Activated CD4-positive, alpha-beta memory T cell treated with anti-CD3 and anti-CD28 coated beads for 36 hours (primary cell): ENCODE measurements around the gene TBL1XR1. TPM values are rescaled to one million over a fixed set of nuclear protein-coding genes. Genes with fewer than 3 reads are reported as not detected.

Experiments used
- CTCF ChIA-PET: fragments of 350-600 bp; sonication (Branson Sonifier 250); formaldehyde crosslinking; loops from one replicate; lab custom pipeline; 2021; ENCODE audit warnings: antibody characterized with exemption, inconsistent platforms; lab: Charles Lee
- POLR2A ChIA-PET: fragments of 350-600 bp; sonication (Branson Sonifier 250); formaldehyde crosslinking; loops from one replicate; lab custom pipeline; 2021; ENCODE audit warnings: antibody characterized with exemption; lab: Charles Lee
- DNase-seq: peaks from one replicate; pipeline ENCODE4 v3.0.0-alpha.2; 2020
- H3K27ac Mint-ChIP-seq: one replicate; pipeline ENCODE4 v1.8.0; 2021; ENCODE audit warnings: mixed read lengths
- H3K27me3 Mint-ChIP-seq: one replicate; pipeline ENCODE4 v1.8.0; 2021; ENCODE audit warnings: mixed read lengths
- H3K36me3 Mint-ChIP-seq: one replicate; pipeline ENCODE4 v1.8.0; 2021; ENCODE audit warnings: mixed read lengths
- H3K4me1 Mint-ChIP-seq: one replicate; pipeline ENCODE4 v1.8.0; 2021; ENCODE audit warnings: low read depth, mixed read lengths
- H3K4me3 Mint-ChIP-seq: one replicate; pipeline ENCODE4 v1.8.0; 2021; ENCODE audit warnings: mild to moderate bottlenecking, mixed read lengths
- H3K9me3 Mint-ChIP-seq: one replicate; pipeline ENCODE4 v1.8.0; 2021; ENCODE audit warnings: mixed read lengths
- intact Hi-C: fragments of 100-400 bp; cut with micrococcal nuclease; formaldehyde crosslinking; loops from one replicate; pipeline ENCODE4 v1.15.1; 2023
- total RNA-seq, 2 experiments: library from RNA; stranded (reverse); gene quantifications; one replicate each; pipeline ENCODE4 v1.2.3, GENCODE V29; 2021

TBL1XR1 gene
- total RNA-seq, 2 experiments from 2014 or later, result 158 to 167 TPM

DNA sequence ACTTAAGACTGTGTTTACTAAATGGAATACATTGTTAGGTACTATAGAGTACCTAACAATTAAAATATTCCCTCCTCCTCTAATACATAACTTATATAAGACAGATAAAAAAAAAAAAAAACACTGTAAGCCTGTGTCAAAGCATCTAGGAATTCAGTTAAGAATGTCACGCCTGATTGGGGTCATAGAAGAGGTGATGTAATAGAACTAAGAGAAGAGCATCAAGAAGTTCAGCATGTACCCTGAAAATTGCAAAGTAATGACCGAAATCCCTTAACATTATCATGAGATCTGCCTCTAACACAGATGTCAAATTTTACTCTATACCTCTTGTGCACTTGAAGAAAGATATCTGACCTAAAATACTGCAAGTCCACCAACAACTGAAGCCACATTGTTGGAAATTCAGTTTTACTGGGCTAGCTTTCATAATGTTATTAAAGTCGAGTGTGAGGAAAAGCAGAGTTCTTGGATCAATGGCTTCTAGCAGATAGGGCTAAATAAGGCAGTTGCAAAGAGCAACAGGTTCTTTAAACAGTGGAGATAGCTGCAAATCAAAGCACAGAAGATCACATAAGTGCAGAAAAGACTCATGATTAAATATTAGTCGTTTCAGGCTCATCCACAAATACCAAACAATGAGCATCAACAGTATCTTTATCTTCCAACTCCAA, 75.0 kb downstream of the TBL1XR1 start:
- Mint-ChIP-seq H3K27ac (no peak overlapping the region), H3K27me3 (no peaks in the 10 kb centered on the region), H3K36me3 (peaks cover 2% of the 10 kb centered on the region), H3K4me3 (no peak overlapping the region), H3K9me3 (no peaks in the 10 kb centered on the region), H3K4me1 (peaks cover 76% of the 10 kb centered on the region)
- intact Hi-C loops, result no loop called here
- CTCF ChIA-PET, result no interaction called here
- DNase-seq, result no peak
- POLR2A ChIA-PET, result interaction anchor here (0.6 kb wide), 1 partner anchor 51 kb away, joined by 4 read pairs; no protein-coding TSS in a partner anchor

- Mint-ChIP-seq H3K4me1 (peaks cover 67% of the 10 kb centered on the region), H3K9me3 (no peaks in the 10 kb centered on the region), H3K36me3 (peaks cover 2% of the 10 kb centered on the region), H3K27ac (no peak overlapping the region), H3K4me3 (no peak overlapping the region), H3K27me3 (no peaks in the 10 kb centered on the region)
- ChIA-PET CTCF (no interaction called here), POLR2A (no interaction called here)
- no peak for DNase-seq
- intact Hi-C loops, result no loop called here
These were observed 77.5 kb downstream of the TBL1XR1 start for GRCh38 chr3:177119829-177120228.

DNA sequence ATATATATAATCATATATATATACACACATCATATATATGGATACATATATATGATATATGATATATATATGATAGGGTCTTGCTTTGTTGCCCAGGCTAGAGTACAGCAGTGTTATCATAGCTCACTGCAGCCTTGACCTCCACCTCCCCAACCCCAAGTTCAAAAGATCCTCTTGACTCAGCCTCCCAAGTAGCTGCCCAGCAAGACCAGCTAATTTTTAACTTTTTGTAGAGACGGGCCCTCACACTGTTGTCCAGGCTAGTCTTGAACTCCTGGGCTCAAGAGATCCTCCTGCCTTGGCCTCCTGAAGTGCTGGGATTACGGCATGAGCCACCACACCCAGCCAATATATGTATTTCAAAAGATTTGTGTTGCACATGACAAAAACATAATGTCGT, 83.0 kb downstream of the TBL1XR1 start:
- H3K36me3 Mint-ChIP-seq, result peaks cover 4% of the 10 kb centered on the region
- H3K27me3 Mint-ChIP-seq, result no peaks in the 10 kb centered on the region
- DNase-seq, result no peak
- peaks cover 61% of the 10 kb centered on the region for H3K4me1 Mint-ChIP-seq
- H3K27ac Mint-ChIP-seq, result no peak overlapping the region
- H3K4me3 Mint-ChIP-seq, result no peak overlapping the region
- no peaks in the 10 kb centered on the region for H3K9me3 Mint-ChIP-seq
- CTCF ChIA-PET, result interaction anchor here (0.6 kb wide), 1 partner anchor 247 kb away, joined by 3 read pairs; no protein-coding TSS in a partner anchor
- POLR2A ChIA-PET, result interaction anchor here (0.6 kb wide), 1 partner anchor 82 kb away, joined by 3 read pairs; no protein-coding TSS in a partner anchor
- intact Hi-C loops, result loop anchor here (5.0 kb wide), 2 partner anchors 33 to 47 kb away; no protein-coding TSS in a partner anchor

DNA sequence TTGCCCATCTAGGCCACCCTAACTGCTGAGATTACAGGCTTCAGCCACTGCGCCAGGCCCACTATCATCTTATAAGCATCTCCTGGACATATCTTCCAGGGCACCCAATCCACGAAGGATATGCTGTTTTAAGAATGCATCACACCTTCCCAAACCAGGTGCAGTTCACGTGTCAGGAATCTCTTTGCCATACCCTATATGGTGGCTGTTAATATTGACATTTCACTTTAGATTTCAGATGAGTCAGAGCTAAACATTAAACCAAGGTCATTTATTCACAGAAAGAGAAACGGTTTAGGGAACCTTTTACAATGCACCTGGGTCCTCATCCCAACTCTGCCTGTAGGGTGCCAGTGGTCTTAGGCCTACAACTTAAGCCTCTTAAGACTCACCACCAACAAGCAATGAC, 85.7 kb downstream of the TBL1XR1 start:
- DNase-seq, result no peak
- ChIA-PET CTCF (interaction anchor here (0.6 kb wide), 1 partner anchor 246 kb away, joined by 3 read pairs; no protein-coding TSS in a partner anchor), POLR2A (no interaction called here)
- H3K4me3 Mint-ChIP-seq, result no peak overlapping the region
- peaks cover 61% of the 10 kb centered on the region for H3K4me1 Mint-ChIP-seq
- H3K27ac Mint-ChIP-seq, result no peak overlapping the region
- no peaks in the 10 kb centered on the region for H3K9me3 Mint-ChIP-seq
- intact Hi-C loops, result loop anchor here (5.0 kb wide), 2 partner anchors 36 to 44 kb away; no protein-coding TSS in a partner anchor
- peaks cover 4% of the 10 kb centered on the region for H3K36me3 Mint-ChIP-seq
- no peaks in the 10 kb centered on the region for H3K27me3 Mint-ChIP-seq

GRCh38 chr3:177110895-177111294, 86.4 kb downstream of the TBL1XR1 start:
- POLR2A ChIA-PET, result no interaction called here
- DNase-seq, result no peak

GRCh38 chr3:177110386-177110785, 86.9 kb downstream of the TBL1XR1 start:
- intact Hi-C loops, result loop anchor here (5.0 kb wide), 2 partner anchors 37 to 43 kb away; no protein-coding TSS in a partner anchor
- CTCF ChIA-PET, result interaction anchor here (0.9 kb wide), 1 partner anchor 14 kb away, joined by 5 read pairs; no protein-coding TSS in a partner anchor
- no peak for DNase-seq
- Mint-ChIP-seq H3K4me1 (peaks cover 65% of the 10 kb centered on the region), H3K27me3 (no peaks in the 10 kb centered on the region), H3K27ac (peak overlapping the region; percentile 33), H3K9me3 (no peaks in the 10 kb centered on the region), H3K4me3 (no peak overlapping the region), H3K36me3 (peaks cover 4% of the 10 kb centered on the region)
- POLR2A ChIA-PET, result no interaction called here

More at GRCh38 chr3:177110895-177111294, 86.4 kb downstream of the TBL1XR1 start:
- Mint-ChIP-seq H3K27me3 (no peaks in the 10 kb centered on the region), H3K9me3 (no peaks in the 10 kb centered on the region), H3K4me3 (no peak overlapping the region), H3K36me3 (peaks cover 4% of the 10 kb centered on the region), H3K4me1 (peaks cover 63% of the 10 kb centered on the region), H3K27ac (peak overlapping the region; percentile 33)
- intact Hi-C loops, result loop anchor here (5.0 kb wide), 2 partner anchors 36 to 44 kb away; no protein-coding TSS in a partner anchor
- CTCF ChIA-PET, result no interaction called here

DNA sequence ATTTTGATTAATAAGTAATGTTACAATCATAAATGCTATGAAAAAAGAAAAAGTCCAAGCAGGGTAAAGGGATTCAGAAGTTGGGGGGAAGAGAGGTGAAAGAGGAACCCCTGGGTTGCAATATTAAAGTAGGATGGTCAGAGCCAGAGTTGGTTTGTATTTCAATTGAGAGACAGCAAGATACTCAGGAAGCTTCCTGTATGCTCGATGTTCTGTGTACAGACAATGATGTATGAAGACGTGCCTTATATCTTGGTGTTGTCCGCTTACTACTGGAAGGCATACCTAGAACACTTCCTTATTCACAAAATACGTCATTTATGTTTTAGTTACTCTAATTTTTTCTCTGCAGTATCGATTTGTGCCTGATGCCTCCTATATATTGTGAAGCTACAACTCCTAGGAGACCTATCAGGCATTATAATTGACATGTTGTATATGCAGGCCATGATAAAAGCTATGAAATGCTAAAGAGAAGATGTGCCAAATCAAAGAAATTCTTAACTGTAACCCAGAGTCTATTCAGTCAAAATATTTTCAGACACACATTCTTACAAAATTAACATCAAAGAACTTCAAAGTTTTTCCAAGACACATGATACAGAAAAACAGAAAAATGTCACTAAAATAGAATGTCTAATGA, 87.5 kb downstream of the TBL1XR1 start:
- no peak overlapping the region for H3K4me3 Mint-ChIP-seq
- H3K36me3 Mint-ChIP-seq, result peaks cover 4% of the 10 kb centered on the region
- peaks cover 68% of the 10 kb centered on the region for H3K4me1 Mint-ChIP-seq
- DNase-seq, result no peak
- intact Hi-C loops, result loop anchor here (5.0 kb wide), 3 partner anchors 37 to 53 kb away; no protein-coding TSS in a partner anchor
- no peaks in the 10 kb centered on the region for H3K27me3 Mint-ChIP-seq
- POLR2A ChIA-PET, result no interaction called here
- no peaks in the 10 kb centered on the region for H3K9me3 Mint-ChIP-seq
- no peak overlapping the region for H3K27ac Mint-ChIP-seq
- CTCF ChIA-PET, result interaction anchor here (0.9 kb wide), 1 partner anchor 15 kb away, joined by 5 read pairs; no protein-coding TSS in a partner anchor

GRCh38 chr3:177108648-177109047, 88.6 kb downstream of the TBL1XR1 start:
- Mint-ChIP-seq H3K9me3 (no peaks in the 10 kb centered on the region), H3K27ac (no peak overlapping the region), H3K27me3 (no peaks in the 10 kb centered on the region), H3K4me1 (peaks cover 74% of the 10 kb centered on the region), H3K4me3 (no peak overlapping the region), H3K36me3 (peaks cover 4% of the 10 kb centered on the region)
- CTCF ChIA-PET, result interaction anchor here (1.0 kb wide), 1 partner anchor 668 kb away, joined by 3 read pairs; no protein-coding TSS in a partner anchor
- intact Hi-C loops, result loop anchor here (5.0 kb wide), 1 partner anchor 51 kb away; no protein-coding TSS in a partner anchor
- DNase-seq, result no peak
- POLR2A ChIA-PET, result no interaction called here

DNA sequence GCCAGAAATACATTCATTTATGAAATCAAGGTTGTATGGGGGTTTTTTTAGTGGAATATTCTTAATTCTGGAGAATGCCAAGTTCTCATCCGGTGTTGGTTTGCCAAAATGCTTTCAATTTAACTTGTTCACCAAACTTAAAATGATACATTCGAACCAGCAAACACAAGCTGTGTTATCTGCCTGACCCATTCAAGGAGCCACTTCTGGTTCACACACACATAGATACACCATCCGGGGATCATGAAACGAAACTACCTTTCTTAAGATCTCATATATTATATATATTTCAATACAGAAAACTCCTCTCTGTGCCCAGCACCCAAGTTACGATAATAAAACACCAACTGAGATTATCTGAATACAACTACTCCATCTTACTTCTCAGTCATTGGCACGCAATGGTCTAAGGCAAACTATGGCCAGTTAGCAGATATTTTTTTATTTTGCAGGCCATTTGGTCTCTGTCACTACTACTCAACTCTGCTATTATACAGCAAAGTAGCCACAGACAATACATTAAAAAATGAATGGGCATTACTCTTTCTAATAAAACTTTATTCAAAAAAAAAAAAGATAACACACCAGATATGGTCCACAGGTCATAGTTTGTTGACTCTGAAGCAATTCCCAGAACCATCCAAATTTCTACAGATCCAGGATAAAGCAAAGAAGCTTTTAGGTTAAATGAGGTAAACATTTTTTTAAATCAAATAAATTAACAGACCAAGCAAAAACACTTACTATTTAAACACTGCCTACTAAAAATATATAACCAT, 89.6 kb downstream of the TBL1XR1 start:
- Mint-ChIP-seq H3K4me1 (peaks cover 68% of the 10 kb centered on the region), H3K27me3 (no peaks in the 10 kb centered on the region), H3K4me3 (no peak overlapping the region), H3K27ac (no peak overlapping the region), H3K9me3 (no peaks in the 10 kb centered on the region), H3K36me3 (peaks cover 2% of the 10 kb centered on the region)
- CTCF ChIA-PET, result interaction anchor here (1.0 kb wide), 1 partner anchor 669 kb away, joined by 3 read pairs; no protein-coding TSS in a partner anchor
- intact Hi-C loops, result loop anchor here (5.0 kb wide), 1 partner anchor 50 kb away; no protein-coding TSS in a partner anchor
- POLR2A ChIA-PET, result no interaction called here
- DNase-seq, result no peak

GRCh38 chr3:177106594-177106993, 90.7 kb downstream of the TBL1XR1 start:
- POLR2A ChIA-PET, result no interaction called here
- Mint-ChIP-seq H3K27ac (no peak overlapping the region), H3K27me3 (no peaks in the 10 kb centered on the region), H3K36me3 (no peaks in the 10 kb centered on the region), H3K4me3 (no peak overlapping the region), H3K4me1 (peaks cover 63% of the 10 kb centered on the region), H3K9me3 (no peaks in the 10 kb centered on the region)
- DNase-seq, result no peak
- intact Hi-C loops, result loop anchor here (5.0 kb wide), 1 partner anchor 49 kb away; no protein-coding TSS in a partner anchor
- CTCF ChIA-PET, result no interaction called here

DNA sequence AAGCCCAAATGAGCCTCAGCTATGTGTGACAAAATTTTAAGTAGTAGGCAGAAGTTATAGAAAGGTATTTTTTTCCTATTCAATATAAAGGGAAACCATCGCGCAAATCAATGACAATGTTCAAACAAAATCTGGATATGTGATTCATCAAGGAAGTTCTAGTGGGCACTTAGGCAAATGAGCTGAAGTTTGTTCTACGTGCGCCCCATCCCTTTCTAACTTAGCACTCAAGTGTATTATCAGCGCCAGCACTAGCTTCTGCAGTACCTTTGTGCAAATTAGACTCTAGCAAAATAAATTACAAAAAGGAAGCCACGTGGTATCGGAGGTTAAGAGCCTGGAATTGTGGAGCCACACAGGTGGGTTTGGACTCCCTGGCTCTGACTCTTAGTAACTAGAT, 91.1 kb downstream of the TBL1XR1 start:
- Mint-ChIP-seq H3K27ac (no peak overlapping the region), H3K4me3 (no peak overlapping the region), H3K36me3 (no peaks in the 10 kb centered on the region), H3K4me1 (peaks cover 59% of the 10 kb centered on the region), H3K27me3 (no peaks in the 10 kb centered on the region), H3K9me3 (no peaks in the 10 kb centered on the region)
- CTCF ChIA-PET, result no interaction called here
- POLR2A ChIA-PET, result no interaction called here
- intact Hi-C loops, result loop anchor here (5.0 kb wide), 1 partner anchor 49 kb away; no protein-coding TSS in a partner anchor
- DNase-seq, result no peak
